ENCODE measurements around the gene LRRC75B. TPM values are rescaled to one million over a fixed set of nuclear protein-coding genes. Genes with fewer than 3 reads are reported as not detected.

The LRRC75B gene
- polyA plus RNA-seq, 1 donor = 36.6 TPM

GRCh38 chr22:24567668-24568067 is 25.2 kb downstream of the LRRC75B start:
- no peak for DNase-seq
- Histone ChIP-seq H3K27ac (ENCODE audit: low read length) (no peak overlapping the region), H3K27me3 (ENCODE audit: control insufficient read depth, insufficient read depth, low read length) (no peaks in the 10 kb centered on the region), H3K4me3 (ENCODE audit: low read length) (no peak overlapping the region), H3K9me3 (ENCODE audit: control insufficient read depth, low read depth, low read length) (no peaks in the 10 kb centered on the region), H3K4me1 (ENCODE audit: control insufficient read depth, insufficient read depth, low read length) (peaks cover 20% of the 10 kb centered on the region), H3K36me3 (ENCODE audit: control insufficient read depth, insufficient read depth, low read length) (peaks cover 65% of the 10 kb centered on the region)
- WGBS (ENCODE audit: insufficient coverage, low lambda C conversion rate) = no CpG with 5 or more reads among the region's 10 CpGs

- Histone ChIP-seq H3K27ac (ENCODE audit: low read length) (no peak overlapping the region), H3K9me3 (ENCODE audit: control insufficient read depth, low read depth, low read length) (no peaks in the 10 kb centered on the region), H3K27me3 (ENCODE audit: control insufficient read depth, insufficient read depth, low read length) (no peaks in the 10 kb centered on the region), H3K36me3 (ENCODE audit: control insufficient read depth, insufficient read depth, low read length) (peaks cover 59% of the 10 kb centered on the region), H3K4me3 (ENCODE audit: low read length) (no peak overlapping the region), H3K4me1 (ENCODE audit: control insufficient read depth, insufficient read depth, low read length) (peaks cover 20% of the 10 kb centered on the region)
- no peak for DNase-seq
- WGBS (ENCODE audit: insufficient coverage, low lambda C conversion rate) = no CpG with 5 or more reads among the region's 8 CpGs
Measured at GRCh38 chr22:24566899-24567511, 25.9 kb downstream of the LRRC75B start.

- H3K27ac ChIP-seq (ENCODE audit: low read length) = peak overlapping the region; percentile 72
- H3K4me3 ChIP-seq (ENCODE audit: low read length) = no peak overlapping the region
- peaks cover 20% of the 10 kb centered on the region for H3K4me1 ChIP-seq (ENCODE audit: control insufficient read depth, insufficient read depth, low read length)
- whole genome bisulfite sequencing (ENCODE audit: insufficient coverage, low lambda C conversion rate) = no CpG with 5 or more reads among the region's 2 CpGs
- no peaks in the 10 kb centered on the region for H3K9me3 ChIP-seq (ENCODE audit: control insufficient read depth, low read depth, low read length)
- peaks cover 55% of the 10 kb centered on the region for H3K36me3 ChIP-seq (ENCODE audit: control insufficient read depth, insufficient read depth, low read length)
- H3K27me3 ChIP-seq (ENCODE audit: control insufficient read depth, insufficient read depth, low read length) = no peaks in the 10 kb centered on the region
- DNase-seq = no peak
Measured at GRCh38 chr22:24565077-24565476, 27.8 kb downstream of the LRRC75B start.

GRCh38 chr22:24564376-24565058 is 28.4 kb downstream of the LRRC75B start:
- Histone ChIP-seq H3K4me1 (ENCODE audit: control insufficient read depth, insufficient read depth, low read length) (peaks cover 20% of the 10 kb centered on the region), H3K27me3 (ENCODE audit: control insufficient read depth, insufficient read depth, low read length) (no peaks in the 10 kb centered on the region), H3K36me3 (ENCODE audit: control insufficient read depth, insufficient read depth, low read length) (peaks cover 52% of the 10 kb centered on the region), H3K4me3 (ENCODE audit: low read length) (no peak overlapping the region), H3K27ac (ENCODE audit: low read length) (peak overlapping the region; percentile 72), H3K9me3 (ENCODE audit: control insufficient read depth, low read depth, low read length) (no peaks in the 10 kb centered on the region)
- no CpG with 5 or more reads among the region's 2 CpGs for whole genome bisulfite sequencing (ENCODE audit: insufficient coverage, low lambda C conversion rate)
- DNase-seq = peak; percentile 70 to 74

GRCh38 chr22:24563246-24563645 is 29.6 kb downstream of the LRRC75B start:
- Histone ChIP-seq H3K27me3 (ENCODE audit: control insufficient read depth, insufficient read depth, low read length) (no peaks in the 10 kb centered on the region), H3K36me3 (ENCODE audit: control insufficient read depth, insufficient read depth, low read length) (peaks cover 53% of the 10 kb centered on the region), H3K27ac (ENCODE audit: low read length) (peak overlapping the region; percentile 72), H3K9me3 (ENCODE audit: control insufficient read depth, low read depth, low read length) (no peaks in the 10 kb centered on the region), H3K4me1 (ENCODE audit: control insufficient read depth, insufficient read depth, low read length) (peaks cover 20% of the 10 kb centered on the region), H3K4me3 (ENCODE audit: low read length) (no peak overlapping the region)
- no CpG with 5 or more reads among the region's 2 CpGs for WGBS (ENCODE audit: insufficient coverage, low lambda C conversion rate)
- no peak for DNase-seq

- H3K4me3 ChIP-seq (ENCODE audit: low read length) = no peak overlapping the region
- WGBS (ENCODE audit: insufficient coverage, low lambda C conversion rate) = no CpG with 5 or more reads among the region's 4 CpGs
- H3K36me3 ChIP-seq (ENCODE audit: control insufficient read depth, insufficient read depth, low read length) = peaks cover 40% of the 10 kb centered on the region
- DNase-seq = no peak
- no peak overlapping the region for H3K27ac ChIP-seq (ENCODE audit: low read length)
- no peaks in the 10 kb centered on the region for H3K27me3 ChIP-seq (ENCODE audit: control insufficient read depth, insufficient read depth, low read length)
- H3K4me1 ChIP-seq (ENCODE audit: control insufficient read depth, insufficient read depth, low read length) = peaks cover 21% of the 10 kb centered on the region
- H3K9me3 ChIP-seq (ENCODE audit: control insufficient read depth, low read depth, low read length) = no peaks in the 10 kb centered on the region
Measured at GRCh38 chr22:24559471-24559870, 33.4 kb downstream of the LRRC75B start.

GRCh38 chr22:24555165-24556039 is 37.5 kb downstream of the LRRC75B start, which contains the start of gene SNRPD3:
TSS of gene SNRPD3 (plus strand) at chr22:24555999. CDS start at chr22:24557675, 1,676 bp downstream.
- no CpG with 5 or more reads among the region's 59 CpGs for WGBS (ENCODE audit: insufficient coverage, low lambda C conversion rate)
- Histone ChIP-seq H3K9me3 (ENCODE audit: control insufficient read depth, low read depth, low read length) (no peaks in the 10 kb centered on the region), H3K4me3 (ENCODE audit: low read length) (peak within 1 kb of the TSS; percentile 93), H3K27me3 (ENCODE audit: control insufficient read depth, insufficient read depth, low read length) (no peaks in the 10 kb centered on the region), H3K36me3 (ENCODE audit: control insufficient read depth, insufficient read depth, low read length) (peaks cover 39% of the 10 kb centered on the region), H3K4me1 (ENCODE audit: control insufficient read depth, insufficient read depth, low read length) (peaks cover 41% of the 10 kb centered on the region), H3K27ac (ENCODE audit: low read length) (peak within 1 kb of the TSS; percentile 96)
- peak; percentile 99 for DNase-seq

- Histone ChIP-seq H3K27me3 (ENCODE audit: control insufficient read depth, insufficient read depth, low read length) (no peaks in the 10 kb centered on the region), H3K9me3 (ENCODE audit: control insufficient read depth, low read depth, low read length) (no peaks in the 10 kb centered on the region), H3K4me3 (ENCODE audit: low read length) (peak within 1 kb of the TSS; percentile 93), H3K36me3 (ENCODE audit: control insufficient read depth, insufficient read depth, low read length) (peaks cover 44% of the 10 kb centered on the region), H3K4me1 (ENCODE audit: control insufficient read depth, insufficient read depth, low read length) (peaks cover 48% of the 10 kb centered on the region), H3K27ac (ENCODE audit: low read length) (peak within 1 kb of the TSS; percentile 96)
- no CpG with 5 or more reads among the region's 64 CpGs for WGBS (ENCODE audit: insufficient coverage, low lambda C conversion rate)
- DNase-seq = peak in 1 of 2 donors; percentile 35
Measured at GRCh38 chr22:24554313-24555164, 38.3 kb downstream of the LRRC75B start, which contains the start of gene GUCD1. TSS of gene GUCD1 (minus strand) at chr22:24555138. CDS start at chr22:24554991, 147 bp downstream.

GRCh38 chr22:24553597-24554312 is 39.1 kb downstream of the LRRC75B start:
- DNase-seq = peak; percentile 34 to 71
- no peaks in the 10 kb centered on the region for H3K27me3 ChIP-seq (ENCODE audit: control insufficient read depth, insufficient read depth, low read length)
- no CpG with 5 or more reads among the region's 12 CpGs for WGBS (ENCODE audit: insufficient coverage, low lambda C conversion rate)
- H3K4me3 ChIP-seq (ENCODE audit: low read length) = peak overlapping the region; percentile 93
- H3K27ac ChIP-seq (ENCODE audit: low read length) = peak overlapping the region; percentile 95
- peaks cover 44% of the 10 kb centered on the region for H3K36me3 ChIP-seq (ENCODE audit: control insufficient read depth, insufficient read depth, low read length)
- peaks cover 56% of the 10 kb centered on the region for H3K4me1 ChIP-seq (ENCODE audit: control insufficient read depth, insufficient read depth, low read length)
- no peaks in the 10 kb centered on the region for H3K9me3 ChIP-seq (ENCODE audit: control insufficient read depth, low read depth, low read length)

Data from large intestine (tissue), 3 donors.